NCI-H2196 treated with DMSO at 0.1 percent for 48 hours (cell line): ENCODE measurements around the gene DTX3L.

Experiments used
- DNase-seq: peaks from one replicate; lab custom pipeline; 2025; ENCODE audit not compliant: unreplicated experiment; lab: John Stamatoyannopoulos, UW

The DTX3L gene

GRCh38 chr3:122602011-122602710 is 38.0 kb downstream of the DTX3L start:
- DNase-seq: no peak

DNA sequence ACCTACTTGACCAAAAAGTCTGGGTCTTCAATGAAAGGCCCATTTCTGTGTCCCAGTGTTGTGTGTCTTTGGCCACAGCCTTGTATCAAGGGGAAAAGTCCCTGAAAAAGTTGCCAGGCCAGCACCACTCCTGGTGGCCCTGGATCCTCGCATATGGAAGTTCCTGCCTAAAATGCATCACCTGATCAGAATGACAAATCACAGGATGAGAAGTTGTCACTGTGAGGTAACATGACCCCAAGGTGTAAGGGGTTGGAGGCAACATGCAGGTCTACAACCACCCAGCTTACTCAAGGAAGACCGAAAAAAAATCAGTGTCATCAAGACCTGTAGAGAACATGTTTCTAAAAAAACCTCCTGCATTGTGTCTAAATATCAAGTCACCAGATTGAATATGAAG is 38.9 kb downstream of the DTX3L start:
- no peak for DNase-seq

GRCh38 chr3:122606330-122606729 is 42.2 kb downstream of the DTX3L start:
- no peak for DNase-seq

DNA sequence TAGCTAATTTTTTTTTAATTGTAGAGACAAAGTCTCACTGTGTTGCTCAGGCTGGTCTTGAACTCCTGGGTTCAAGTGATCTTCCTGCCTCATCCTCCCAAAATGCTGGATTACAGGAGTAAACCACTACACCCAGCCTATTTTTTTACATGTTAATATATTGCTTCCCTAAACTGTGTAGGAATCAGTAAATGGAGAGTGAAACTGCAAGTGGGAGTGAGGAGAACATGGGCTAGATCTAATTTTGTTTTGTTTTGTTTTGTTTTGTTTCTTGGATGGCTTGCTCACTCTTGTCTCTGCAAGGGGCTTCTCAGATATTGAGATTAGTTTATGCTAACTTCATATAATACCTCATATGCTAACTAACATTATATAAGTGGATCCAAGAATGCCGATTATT is 44.8 kb downstream of the DTX3L start:
- no peak for DNase-seq

- DNase-seq: no peak
These were observed 45.8 kb downstream of the DTX3L start for GRCh38 chr3:122609798-122610559.

GRCh38 chr3:122612696-122613095 is 48.6 kb downstream of the DTX3L start:
- DNase-seq: no peak

GRCh38 chr3:122615303-122615702 is 51.2 kb downstream of the DTX3L start:
- no peak for DNase-seq

DNA sequence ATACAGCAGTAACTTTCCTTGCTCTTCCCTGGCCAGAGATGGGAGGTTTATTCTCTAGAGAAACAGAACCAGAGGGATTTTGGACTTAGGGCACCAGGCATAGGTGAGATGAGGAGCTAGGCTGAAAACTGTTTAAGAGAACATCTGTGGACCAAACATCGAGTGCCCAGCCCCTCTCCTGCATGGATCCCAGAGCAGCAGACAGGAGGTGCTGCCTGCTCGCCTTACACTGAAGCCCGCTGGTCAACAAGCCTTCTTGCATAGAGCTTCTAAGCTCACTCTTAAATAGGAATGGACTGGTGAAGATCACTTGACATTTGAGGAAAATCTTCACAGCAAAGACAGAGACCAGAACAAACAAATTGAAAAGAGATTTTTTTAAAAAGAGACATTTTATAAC is 54.5 kb downstream of the DTX3L start:
- DNase-seq: no peak

DNA sequence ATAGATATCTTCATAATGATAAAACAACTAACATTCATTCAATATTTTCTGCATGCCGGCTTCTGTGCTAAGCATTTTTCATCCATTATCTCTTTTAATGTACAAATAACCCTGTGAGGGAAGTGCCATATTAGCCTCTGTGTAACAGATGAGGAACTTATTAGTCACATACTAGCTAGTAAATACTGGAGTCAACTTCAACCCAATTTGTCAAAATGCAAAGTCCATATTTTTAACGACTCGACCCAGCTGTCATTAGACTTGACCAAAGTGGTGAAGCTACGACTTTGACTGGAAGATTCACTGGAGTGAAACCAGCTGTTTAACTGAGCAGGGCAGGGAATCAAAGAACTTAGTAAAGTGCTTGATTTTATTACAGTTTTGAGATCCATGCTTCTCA is 54.9 kb downstream of the DTX3L start:
- DNase-seq: no peak

- no peak for DNase-seq
These were observed 56.3 kb downstream of the DTX3L start for GRCh38 chr3:122620399-122620798.

GRCh38 chr3:122621112-122621511 is 57.0 kb downstream of the DTX3L start:
- no peak for DNase-seq

- no peak for DNase-seq
These were observed 59.1 kb downstream of the DTX3L start for GRCh38 chr3:122623031-122623829.
